ENCODE data around the gene NAV2. TPM values are rescaled to one million over a fixed set of nuclear protein-coding genes. Genes with fewer than 3 reads are reported as not detected.

The NAV2 gene
- polyA plus RNA-seq, 1 donor (not counting 4 experiments of a cell fraction or from before 2014, with no cell fraction given) = 4.0 TPM

DNA sequence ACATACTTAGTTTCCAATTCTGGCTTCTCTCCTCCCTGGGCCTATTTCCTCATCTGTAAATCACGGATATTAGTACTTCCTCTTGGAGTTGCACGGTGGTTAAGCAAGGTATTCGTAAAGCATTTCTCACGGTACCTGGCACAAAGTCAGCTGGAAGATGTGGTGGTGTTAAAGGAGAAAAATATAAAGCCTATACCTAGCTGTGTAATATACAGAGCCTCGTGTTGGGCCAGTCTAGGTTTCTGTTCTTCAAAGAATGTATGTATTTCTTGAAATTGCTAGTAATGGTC, 400.5 kb downstream of the NAV2 start:
- Histone ChIP-seq H3K27me3 (ENCODE audit: control insufficient read depth, extremely low read depth, insufficient read depth, low read length) (no peaks in the 10 kb centered on the region), H3K9me1 (ENCODE audit: control insufficient read depth, extremely low read depth, insufficient read depth, low read length) (peaks cover 2% of the 10 kb centered on the region), H3K4me3 (ENCODE audit: control insufficient read depth in 2 of 3, extremely low read depth in 1 of 3, insufficient read depth in 2 of 3, low read depth in 1 of 3, low read length in 3 of 3) (peak overlapping the region in 2 of 3 experiments; percentile 29 to 64), H3K36me3 (ENCODE audit: control insufficient read depth in 2 of 2, extremely low read depth in 1 of 2, insufficient read depth in 2 of 2, low read length in 2 of 2) (peaks cover 6 to 10% of the 10 kb centered on the region in 2 experiments), H2AFZ (ENCODE audit: control insufficient read depth, low read length) (peak overlapping the region; percentile 99), H3K4me2 (ENCODE audit: control insufficient read depth, extremely low read depth, insufficient read depth, low read depth, low read length) (peak overlapping the region; percentile 94), H3K79me2 (ENCODE audit: control insufficient read depth, insufficient read depth, low read length) (no peaks in the 10 kb centered on the region), H3K9ac (ENCODE audit: control insufficient read depth, extremely low read depth, insufficient read depth, low read length) (peak overlapping the region; percentile 87), H4K20me1 (ENCODE audit: control insufficient read depth, extremely low read depth, insufficient read depth, low read length) (peaks cover 10% of the 10 kb centered on the region), H3K4me1 (ENCODE audit: control insufficient read depth, extremely low read depth, insufficient read depth, low read length) (peaks cover 36% of the 10 kb centered on the region), H3K9me3 (ENCODE audit: control insufficient read depth, low read depth, low read length) (no peaks in the 10 kb centered on the region), H3K27ac (ENCODE audit: control insufficient read depth, insufficient read depth, low read length) (peak overlapping the region; percentile 99)
- DNase-seq (ENCODE audit: low read depth, low spot score) (no peak), FAIRE-seq (no peak)
- TF ChIP-seq EZH2 (IDR thresholded peaks at IDR 0.05; ENCODE audit: low read length) = no peak
- TF ChIP-seq, protein P1, sequence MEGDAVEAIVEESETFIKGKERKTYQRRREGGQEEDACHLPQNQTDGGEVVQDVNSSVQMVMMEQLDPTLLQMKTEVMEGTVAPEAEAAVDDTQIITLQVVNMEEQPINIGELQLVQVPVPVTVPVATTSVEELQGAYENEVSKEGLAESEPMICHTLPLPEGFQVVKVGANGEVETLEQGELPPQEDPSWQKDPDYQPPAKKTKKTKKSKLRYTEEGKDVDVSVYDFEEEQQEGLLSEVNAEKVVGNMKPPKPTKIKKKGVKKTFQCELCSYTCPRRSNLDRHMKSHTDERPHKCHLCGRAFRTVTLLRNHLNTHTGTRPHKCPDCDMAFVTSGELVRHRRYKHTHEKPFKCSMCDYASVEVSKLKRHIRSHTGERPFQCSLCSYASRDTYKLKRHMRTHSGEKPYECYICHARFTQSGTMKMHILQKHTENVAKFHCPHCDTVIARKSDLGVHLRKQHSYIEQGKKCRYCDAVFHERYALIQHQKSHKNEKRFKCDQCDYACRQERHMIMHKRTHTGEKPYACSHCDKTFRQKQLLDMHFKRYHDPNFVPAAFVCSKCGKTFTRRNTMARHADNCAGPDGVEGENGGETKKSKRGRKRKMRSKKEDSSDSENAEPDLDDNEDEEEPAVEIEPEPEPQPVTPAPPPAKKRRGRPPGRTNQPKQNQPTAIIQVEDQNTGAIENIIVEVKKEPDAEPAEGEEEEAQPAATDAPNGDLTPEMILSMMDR (optimal IDR thresholded peaks at IDR 0.05 in 1 of 3, IDR thresholded peaks at IDR 0.05 in 1 of 3, conservative IDR thresholded peaks at IDR 0.05 in 1 of 3; ENCODE audit: extremely low read depth in 1 of 3, insufficient read depth in 2 of 3, low read length in 3 of 3) = no peak
- dilution Hi-C loops (cut with MboI; ENCODE audit: extremely low pct_ligation_motif_present, low sequenced_read_pairs) = no loop called here

DNA sequence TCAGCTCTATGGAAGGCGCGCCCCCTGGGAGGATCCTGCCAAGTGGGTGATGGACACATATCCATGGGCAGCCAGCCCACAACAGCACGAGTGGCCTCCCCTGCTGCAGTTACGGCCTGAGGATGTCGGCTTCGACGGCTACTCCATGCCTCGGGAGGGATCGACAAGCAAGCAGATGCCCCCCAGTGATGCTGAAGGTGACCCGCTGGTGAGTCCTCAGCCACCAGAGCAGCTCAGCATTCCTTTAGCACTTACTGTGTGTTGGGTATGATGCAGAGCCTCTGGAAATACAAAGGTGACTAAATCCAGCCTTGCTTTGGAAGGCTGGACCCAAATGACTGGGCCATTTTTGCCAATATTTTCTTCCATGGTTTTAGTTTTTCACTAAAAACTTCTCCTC, 402.0 kb downstream of the NAV2 start:
- H3K27ac ChIP-seq (ENCODE audit: control insufficient read depth, insufficient read depth, low read length) = no peak overlapping the region

More for the DNA sequence above, 402.0 kb downstream of the NAV2 start:
- Histone ChIP-seq H3K4me1 (ENCODE audit: control insufficient read depth, extremely low read depth, insufficient read depth, low read length) (peaks cover 36% of the 10 kb centered on the region), H3K9ac (ENCODE audit: control insufficient read depth, extremely low read depth, insufficient read depth, low read length) (no peak overlapping the region), H3K36me3 (ENCODE audit: control insufficient read depth in 2 of 2, extremely low read depth in 1 of 2, insufficient read depth in 2 of 2, low read length in 2 of 2) (peaks cover 12 to 20% of the 10 kb centered on the region in 2 experiments), H3K79me2 (ENCODE audit: control insufficient read depth, insufficient read depth, low read length) (no peaks in the 10 kb centered on the region), H3K9me1 (ENCODE audit: control insufficient read depth, extremely low read depth, insufficient read depth, low read length) (peaks cover 2% of the 10 kb centered on the region), H3K9me3 (ENCODE audit: control insufficient read depth, low read depth, low read length) (no peaks in the 10 kb centered on the region), H3K4me2 (ENCODE audit: control insufficient read depth, extremely low read depth, insufficient read depth, low read depth, low read length) (no peak overlapping the region), H3K27me3 (ENCODE audit: control insufficient read depth, extremely low read depth, insufficient read depth, low read length) (no peaks in the 10 kb centered on the region), H2AFZ (ENCODE audit: control insufficient read depth, low read length) (no peak overlapping the region), H4K20me1 (ENCODE audit: control insufficient read depth, extremely low read depth, insufficient read depth, low read length) (peaks cover 10% of the 10 kb centered on the region), H3K4me3 (ENCODE audit: control insufficient read depth in 2 of 3, extremely low read depth in 1 of 3, insufficient read depth in 2 of 3, low read depth in 1 of 3, low read length in 3 of 3) (no peak overlapping the region)
- DNase-seq (ENCODE audit: low read depth, low spot score) (no peak), FAIRE-seq (no peak)
- dilution Hi-C loops (cut with MboI; ENCODE audit: extremely low pct_ligation_motif_present, low sequenced_read_pairs) = no loop called here
- TF ChIP-seq EZH2 (IDR thresholded peaks at IDR 0.05; ENCODE audit: low read length) = no peak
- TF ChIP-seq, protein P1 (optimal IDR thresholded peaks at IDR 0.05 in 1 of 3, IDR thresholded peaks at IDR 0.05 in 1 of 3, conservative IDR thresholded peaks at IDR 0.05 in 1 of 3; ENCODE audit: extremely low read depth in 1 of 3, insufficient read depth in 2 of 3, low read length in 3 of 3) = no peak
